ACC112 (cell line): ENCODE data around the gene STN1.
"Not testable (repeated sequence)": the region's sequence is repeated elsewhere in the genome, so short reads cannot be mapped to it uniquely, and the experiment has no call there.

ENCODE experiments used
- H2AFZ ChIP-seq: fragments of 200-600 bp; sonication (generic); one replicate; pipeline ENCODE4 v1.6.0; 2017; ENCODE audit warnings: antibody characterized with exemption, low read length; ENCODE audit not compliant: unreplicated experiment
- H3K27ac ChIP-seq: fragments of 200-600 bp; sonication (generic); 2 replicates; pipeline ENCODE4 v1.5.1; 2014; ENCODE audit warnings: low read depth, mild to moderate bottlenecking, antibody characterized with exemption, low read length, moderate library complexity
- H3K27me3 ChIP-seq: fragments of 200-600 bp; sonication (generic); 2 replicates; pipeline ENCODE4 v1.6.1; 2014; ENCODE audit warnings: mild to moderate bottlenecking, antibody characterized with exemption, low read length, moderate library complexity, mixed read lengths; ENCODE audit not compliant: insufficient read depth
- H3K36me3 ChIP-seq: fragments of 200-600 bp; sonication (generic); 2 replicates; pipeline ENCODE4 v1.6.1; 2016; ENCODE audit warnings: mild to moderate bottlenecking, antibody characterized with exemption, low read length, moderate library complexity, mixed read lengths; ENCODE audit not compliant: insufficient read depth
- H3K4me1 ChIP-seq: fragments of 200-600 bp; sonication (generic); one replicate; pipeline ENCODE4 v1.6.1; 2016; ENCODE audit warnings: low read length, mixed read lengths; ENCODE audit not compliant: insufficient read depth, unreplicated experiment, control insufficient read depth
- H3K4me3 ChIP-seq: fragments of 200-600 bp; sonication (generic); 2 replicates; pipeline ENCODE4 v1.5.1; 2014; ENCODE audit warnings: mild to moderate bottlenecking, low read depth, low read length
- H3K79me2 ChIP-seq: fragments of 200-600 bp; sonication (generic); one replicate; pipeline ENCODE4 v1.6.0; 2016; ENCODE audit warnings: low read length; ENCODE audit not compliant: control insufficient read depth, unreplicated experiment, insufficient read depth

The STN1 gene

GRCh38 chr10:103845346-103845745 is 72.6 kb downstream of the STN1 start:
- H2AFZ ChIP-seq, H3K27me3 ChIP-seq, H3K4me3 ChIP-seq, H3K79me2 ChIP-seq, H3K27ac ChIP-seq, H3K36me3 ChIP-seq: not testable (repeated sequence)
- peaks cover 15% of the 10 kb centered on the region for H3K4me1 ChIP-seq

- H3K36me3 ChIP-seq = no peaks in the 10 kb centered on the region
- H3K27ac ChIP-seq = no peak overlapping the region
- no peaks in the 10 kb centered on the region for H3K27me3 ChIP-seq
- no peak overlapping the region for H2AFZ ChIP-seq
- no peak overlapping the region for H3K4me3 ChIP-seq
- H3K79me2 ChIP-seq = no peaks in the 10 kb centered on the region
- H3K4me1 ChIP-seq = peaks cover 1% of the 10 kb centered on the region
Measured at GRCh38 chr10:103843854-103844570, 74.0 kb downstream of the STN1 start.

GRCh38 chr10:103843045-103843444 is 74.9 kb downstream of the STN1 start:
- no peak overlapping the region for H3K4me3 ChIP-seq
- no peak overlapping the region for H3K27ac ChIP-seq
- H3K79me2 ChIP-seq = no peaks in the 10 kb centered on the region
- no peaks in the 10 kb centered on the region for H3K36me3 ChIP-seq
- H3K27me3 ChIP-seq = no peaks in the 10 kb centered on the region
- H3K4me1 ChIP-seq = no peaks in the 10 kb centered on the region
- no peak overlapping the region for H2AFZ ChIP-seq

- H3K4me1 ChIP-seq = no peaks in the 10 kb centered on the region
- H2AFZ ChIP-seq = no peak overlapping the region
- no peak overlapping the region for H3K27ac ChIP-seq
- H3K36me3 ChIP-seq = no peaks in the 10 kb centered on the region
- H3K79me2 ChIP-seq = no peaks in the 10 kb centered on the region
- no peaks in the 10 kb centered on the region for H3K27me3 ChIP-seq
- H3K4me3 ChIP-seq = no peak overlapping the region
Measured at GRCh38 chr10:103842605-103843004, 75.4 kb downstream of the STN1 start.

GRCh38 chr10:103841519-103841918 is 76.5 kb downstream of the STN1 start:
- no peak overlapping the region for H2AFZ ChIP-seq
- H3K27me3 ChIP-seq = no peaks in the 10 kb centered on the region
- no peak overlapping the region for H3K4me3 ChIP-seq
- no peaks in the 10 kb centered on the region for H3K79me2 ChIP-seq
- H3K27ac ChIP-seq = no peak overlapping the region
- no peaks in the 10 kb centered on the region for H3K4me1 ChIP-seq
- no peaks in the 10 kb centered on the region for H3K36me3 ChIP-seq

- Histone ChIP-seq H3K4me1 (no peaks in the 10 kb centered on the region), H3K4me3 (no peak overlapping the region), H2AFZ (no peak overlapping the region), H3K79me2 (no peaks in the 10 kb centered on the region), H3K36me3 (no peaks in the 10 kb centered on the region), H3K27ac (no peak overlapping the region), H3K27me3 (no peaks in the 10 kb centered on the region)
Measured at GRCh38 chr10:103840740-103841070, 77.3 kb downstream of the STN1 start.

- Histone ChIP-seq H3K27me3 (no peaks in the 10 kb centered on the region), H3K4me3 (no peak overlapping the region), H3K27ac (no peak overlapping the region), H2AFZ (no peak overlapping the region), H3K36me3 (no peaks in the 10 kb centered on the region), H3K79me2 (no peaks in the 10 kb centered on the region), H3K4me1 (no peaks in the 10 kb centered on the region)
Measured at GRCh38 chr10:103839872-103840739, 77.9 kb downstream of the STN1 start.

GRCh38 chr10:103839519-103839871 is 78.5 kb downstream of the STN1 start:
- Histone ChIP-seq H2AFZ (no peak overlapping the region), H3K27ac (no peak overlapping the region), H3K4me3 (no peak overlapping the region), H3K4me1 (no peaks in the 10 kb centered on the region), H3K79me2 (no peaks in the 10 kb centered on the region), H3K36me3 (no peaks in the 10 kb centered on the region), H3K27me3 (no peaks in the 10 kb centered on the region)

GRCh38 chr10:103838862-103839518 is 79.0 kb downstream of the STN1 start:
- H3K79me2 ChIP-seq = no peaks in the 10 kb centered on the region
- H3K36me3 ChIP-seq = no peaks in the 10 kb centered on the region
- H3K4me1 ChIP-seq = peaks cover 3% of the 10 kb centered on the region
- H3K4me3 ChIP-seq = no peak overlapping the region
- no peak overlapping the region for H3K27ac ChIP-seq
- no peaks in the 10 kb centered on the region for H3K27me3 ChIP-seq
- no peak overlapping the region for H2AFZ ChIP-seq

GRCh38 chr10:103838070-103838395 is 80.0 kb downstream of the STN1 start:
- no peaks in the 10 kb centered on the region for H3K27me3 ChIP-seq
- H2AFZ ChIP-seq = no peak overlapping the region
- peaks cover 9% of the 10 kb centered on the region for H3K4me1 ChIP-seq
- H3K4me3 ChIP-seq = no peak overlapping the region
- H3K36me3 ChIP-seq = no peaks in the 10 kb centered on the region
- no peak overlapping the region for H3K27ac ChIP-seq
- no peaks in the 10 kb centered on the region for H3K79me2 ChIP-seq
